ENCODE results near the gene ZNF345.

GRCh38 chr19:36837906-36838783 lies 12.5 kb upstream of the ZNF345 start, which contains the start of gene ZNF790:
- TF ChIP-seq ATF3 (IDR thresholded peaks at IDR 0.05; ENCODE audit: insufficient read depth, low read depth, low read length) (no peak), GABPA (IDR thresholded peaks at IDR 0.05; ENCODE audit: borderline replicate concordance, insufficient read depth, low read length) (peak; percentile 85; the same call in 1 of the 2 replicates), NRF1 (IDR thresholded peaks at IDR 0.05; ENCODE audit: low read depth, low read length) (no peak; the same call in 1 of the 2 replicates), CTCF (IDR thresholded peaks at IDR 0.05; ENCODE audit: control extremely low read depth in 1 of 3, insufficient read depth in 1 of 3, low read depth in 1 of 3, low read length in 3 of 3) (no peak), RXRA (IDR thresholded peaks at IDR 0.05; ENCODE audit: insufficient read depth, low read depth, low read length) (no peak), TAF1 (IDR thresholded peaks at IDR 0.05; ENCODE audit: low read depth, low read length) (peak; percentile 75)

Measured in H1 (cell line).